Body of pancreas (tissue), 4 donors: ENCODE data around the gene SUCO. TPM values are rescaled to one million over a fixed set of nuclear protein-coding genes. Genes with fewer than 3 reads are reported as not detected.

Source experiments
- ATAC-seq: fragments of 150-250 bp; one replicate; pipeline ENCODE4 v1.9.1; 2016
- DNase-seq, 4 donors: peaks; one replicate each; pipeline ENCODE4 v3.0.0-alpha.2; 2019
- H3K27ac ChIP-seq, 4 donors: fragments of 200-600 bp; sonication (generic); 1 replicate in 3 of 4; 2 replicates in 1 of 4; pipeline versions ENCODE4 v1.5.1 to v1.6.1; 2016 to 2019; ENCODE audit warnings: mild to moderate bottlenecking in 1 of 4, mixed read lengths in 1 of 4, moderate library complexity in 1 of 4
- H3K27me3 ChIP-seq, 2 donors: fragments of 200-600 bp; sonication (generic); one replicate each; pipeline ENCODE4 v1.6.0; 2016; ENCODE audit warnings: mild to moderate bottlenecking in 1 of 2
- H3K36me3 ChIP-seq, 2 donors: fragments of 200-600 bp; sonication (generic); replicated peaks in 1 of 2; 2 replicates each; pipeline ENCODE4 v1.5.1; 2016; ENCODE audit warnings: low read depth in 2 of 2; ENCODE audit not compliant: insufficient read depth in 1 of 2
- H3K4me1 ChIP-seq: fragments of 200-600 bp; sonication (generic); one replicate; pipeline ENCODE4 v1.6.0; 2016
- H3K4me3 ChIP-seq, 2 donors: fragments of 200-600 bp; sonication (generic); 1 replicate in 1 of 2; 2 replicates in 1 of 2; pipeline ENCODE4 v1.5.1; 2016 to 2019
- H3K9me3 ChIP-seq, 3 donors: fragments of 200-600 bp; sonication (generic); 1 replicate in 2 of 3; 2 replicates in 1 of 3; pipeline ENCODE4 v1.5.1; 2016
- CTCF ChIP-seq, 7 experiments: fragments of 450-650 bp in 4 of 7; fragments of 200-600 bp in 3 of 7; sonication (generic) in 3 of 7; IDR thresholded peaks; one replicate each; pipeline ENCODE4 v1.5.1; 2016 to 2019; ENCODE audit warnings: antibody characterized with exemption in 7 of 7
- POLR2A ChIP-seq, 3 donors: fragments of 450-650 bp; IDR thresholded peaks; one replicate each; pipeline ENCODE4 v1.6.1; 2016; ENCODE audit warnings: antibody characterized with exemption in 3 of 3, mild to moderate bottlenecking in 2 of 3
- WGBS, 2 donors: methylation state at CpG; one replicate each; pipeline ENCODE4 v1.1.5; 2017; 5-methylcytosine and 5-hydroxymethylcytosine counted together
- intact Hi-C: fragments of 100-400 bp; cut with DNase I; formaldehyde crosslinking; loops from one replicate; pipeline ENCODE4 v1.15.1; 2023
- total RNA-seq, 2 donors: library from RNA; depleted of rRNA; stranded (reverse); fragments of >200 nt; gene quantifications; one replicate each; pipeline ENCODE4 v1.1.0, GENCODE V29; 2016

SUCO gene
- total RNA-seq, 2 donors from 2014 or later, result 61.0 to 68.6 TPM

GRCh38 chr1:172647987-172648386 is 115.0 kb downstream of the SUCO start:
- 83 to 85% methylated on average over 4 of the region's 4 CpGs for WGBS, 2 donors
- intact Hi-C loops, result no loop called here
- no peak for TF ChIP-seq CTCF (IDR thresholded peaks at IDR 0.05)
- TF ChIP-seq POLR2A (IDR thresholded peaks at IDR 0.05), result no peak
- Histone ChIP-seq H3K4me1 (no peaks in the 10 kb centered on the region), H3K27ac (no peak overlapping the region), H3K4me3 (no peak overlapping the region), H3K9me3 (no peaks in the 10 kb centered on the region), H3K36me3 (no peaks in the 10 kb centered on the region), H3K27me3 (no peaks in the 10 kb centered on the region)
- DNase-seq (no peak), ATAC-seq (no peak)

GRCh38 chr1:172650474-172651193 is 117.7 kb downstream of the SUCO start:
- Histone ChIP-seq H3K4me3 (no peak overlapping the region), H3K27ac (no peak overlapping the region), H3K9me3 (no peaks in the 10 kb centered on the region), H3K4me1 (no peaks in the 10 kb centered on the region), H3K27me3 (no peaks in the 10 kb centered on the region), H3K36me3 (no peaks in the 10 kb centered on the region)
- TF ChIP-seq POLR2A (IDR thresholded peaks at IDR 0.05), result no peak
- TF ChIP-seq CTCF (IDR thresholded peaks at IDR 0.05), result no peak
- 75 to 82% methylated on average over 2 of the region's 2 CpGs for WGBS, 2 donors
- no peak for DNase-seq
- ATAC-seq, result no peak
- intact Hi-C loops, result no loop called here

GRCh38 chr1:172653015-172653709 is 120.2 kb downstream of the SUCO start:
- intact Hi-C loops, result no loop called here

GRCh38 chr1:172654535-172654934 is 121.6 kb downstream of the SUCO start:
- Histone ChIP-seq H3K9me3 (no peaks in the 10 kb centered on the region), H3K27ac (no peak overlapping the region), H3K4me1 (no peaks in the 10 kb centered on the region), H3K36me3 (no peaks in the 10 kb centered on the region), H3K4me3 (no peak overlapping the region), H3K27me3 (no peaks in the 10 kb centered on the region)
- TF ChIP-seq CTCF (IDR thresholded peaks at IDR 0.05) (no peak), POLR2A (IDR thresholded peaks at IDR 0.05) (no peak)
- WGBS, 2 donors, result 77 to 93% methylated on average over 2 of the region's 2 CpGs
- ATAC-seq (no peak), DNase-seq (no peak)
- intact Hi-C loops, result no loop called here

More at GRCh38 chr1:172653015-172653709, 120.2 kb downstream of the SUCO start:
- Histone ChIP-seq H3K36me3 (no peaks in the 10 kb centered on the region), H3K27ac (no peak overlapping the region), H3K27me3 (no peaks in the 10 kb centered on the region), H3K4me3 (no peak overlapping the region), H3K9me3 (no peaks in the 10 kb centered on the region), H3K4me1 (no peaks in the 10 kb centered on the region)
- WGBS, 2 donors, result 28 to 67% methylated on average over 5 of the region's 5 CpGs
- DNase-seq (no peak), ATAC-seq (no peak)
- TF ChIP-seq POLR2A (IDR thresholded peaks at IDR 0.05) (no peak), CTCF (IDR thresholded peaks at IDR 0.05) (no peak)
